Trophoblast cell (in vitro differentiated cells and primary cell): ENCODE data around the gene PECR. TPM values are rescaled to one million over a fixed set of nuclear protein-coding genes. Genes with fewer than 3 reads are reported as not detected.

Source experiments
- DNase-seq, 2 donors: peaks; one replicate each; pipeline ENCODE4 v3.0.0-alpha.2; 2016
- H2AFZ ChIP-seq: 2 replicates; pipeline ENCODE4 v1.6.1; 2013; ENCODE audit warnings: low read length, moderate library complexity, mild to moderate bottlenecking; ENCODE audit not compliant: insufficient read depth, poor library complexity
- H2AK5ac ChIP-seq: 2 replicates; pipeline ENCODE4 v1.6.1; 2013; ENCODE audit warnings: mild to moderate bottlenecking, low read length
- H2BK120ac ChIP-seq: 2 replicates; pipeline ENCODE4 v1.6.1; 2013; ENCODE audit warnings: low read length, mild to moderate bottlenecking, moderate library complexity; ENCODE audit not compliant: insufficient read depth, poor library complexity
- H2BK12ac ChIP-seq: 2 replicates; pipeline ENCODE4 v1.6.1; 2013; ENCODE audit warnings: mild to moderate bottlenecking, low read length, moderate library complexity
- H2BK5ac ChIP-seq: 2 replicates; pipeline ENCODE4 v1.6.1; 2013; ENCODE audit warnings: low read length, low read depth, moderate library complexity, mild to moderate bottlenecking; ENCODE audit not compliant: poor library complexity
- H3K14ac ChIP-seq: 2 replicates; pipeline ENCODE4 v1.6.1; 2013; ENCODE audit warnings: mild to moderate bottlenecking, low read length
- H3K18ac ChIP-seq: 2 replicates; pipeline ENCODE4 v1.6.1; 2013; ENCODE audit warnings: mild to moderate bottlenecking, low read length
- H3K23ac ChIP-seq: 2 replicates; pipeline ENCODE4 v1.6.1; 2013; ENCODE audit warnings: low read length
- H3K27ac ChIP-seq: 2 replicates; pipeline ENCODE4 v1.5.1; 2013; ENCODE audit warnings: low read depth, mild to moderate bottlenecking, inconsistent platforms, low read length, moderate library complexity
- H3K27me3 ChIP-seq: 2 replicates; pipeline ENCODE4 v1.6.1; 2013; ENCODE audit warnings: inconsistent platforms, mild to moderate bottlenecking, low read length, moderate library complexity; ENCODE audit not compliant: insufficient read depth
- H3K36me3 ChIP-seq, 2 experiments: 1 replicate in 1 of 2; 2 replicates in 1 of 2; pipeline ENCODE4 v1.6.1; 2013; ENCODE audit warnings: low read length in 2 of 2, mild to moderate bottlenecking in 2 of 2, moderate library complexity in 1 of 2; ENCODE audit not compliant: insufficient read depth in 2 of 2, control insufficient read depth in 1 of 2
- H3K4ac ChIP-seq: 2 replicates; pipeline ENCODE4 v1.6.1; 2013; ENCODE audit warnings: low read depth, mild to moderate bottlenecking, low read length, moderate library complexity
- H3K4me1 ChIP-seq, 2 experiments: 1 replicate in 1 of 2; 2 replicates in 1 of 2; pipeline ENCODE4 v1.6.1; 2013; ENCODE audit warnings: low read length in 2 of 2, mild to moderate bottlenecking in 2 of 2, moderate library complexity in 1 of 2; ENCODE audit not compliant: insufficient read depth in 2 of 2, control insufficient read depth in 1 of 2
- H3K4me2 ChIP-seq: 2 replicates; pipeline ENCODE4 v1.6.1; 2013; ENCODE audit warnings: inconsistent platforms, mild to moderate bottlenecking, low read length, moderate library complexity
- H3K4me3 ChIP-seq: 2 replicates; pipeline ENCODE4 v1.5.1; 2013; ENCODE audit warnings: mild to moderate bottlenecking, low read depth, low read length, inconsistent platforms
- H3K79me1 ChIP-seq: one replicate; pipeline ENCODE4 v1.6.1; 2013; ENCODE audit warnings: low read length
- H3K79me2 ChIP-seq: 2 replicates; pipeline ENCODE4 v1.6.1; 2013; ENCODE audit warnings: low read length, mild to moderate bottlenecking; ENCODE audit not compliant: control insufficient read depth, insufficient read depth, poor library complexity
- H3K9ac ChIP-seq: 2 replicates; pipeline ENCODE4 v1.6.1; 2013; ENCODE audit warnings: mild to moderate bottlenecking, low read length
- H3K9me3 ChIP-seq: 2 replicates; pipeline ENCODE4 v1.6.1; 2013; ENCODE audit warnings: low read depth, mild to moderate bottlenecking, control low read depth, inconsistent platforms, low read length; ENCODE audit not compliant: insufficient read depth
- H4K12ac ChIP-seq: 2 replicates; pipeline ENCODE4 v1.6.1; 2013; ENCODE audit warnings: low read depth, mild to moderate bottlenecking, low read length, moderate library complexity
- H4K8ac ChIP-seq: 2 replicates; pipeline ENCODE4 v1.6.1; 2013; ENCODE audit warnings: low read depth, mild to moderate bottlenecking, low read length, moderate library complexity
- H4K91ac ChIP-seq: one replicate; pipeline ENCODE4 v1.6.1; 2013; ENCODE audit warnings: low read depth, mild to moderate bottlenecking, low read length, moderate library complexity
- WGBS: extraction: QIAGEN DNeasy Blood & Tissue Kit; methylation state at CpG from one replicate; pipeline ENCODE4 v1.1.7; 2013; ENCODE audit warnings: missing lambda C conversion rate; ENCODE audit not compliant: insufficient read length, insufficient coverage; ENCODE audit errors: extremely low coverage; 5-methylcytosine and 5-hydroxymethylcytosine counted together
- polyA plus RNA-seq: library from polyadenylated mRNA; stranded (reverse); fragments of 200-250 nt; gene quantifications from 2 replicates; pipeline ENCODE4 v1.2.3, GENCODE V29; 2013

PECR gene
- polyA plus RNA-seq = 1.9 and 2.2 TPM in 2 replicates

- Histone ChIP-seq H2AK5ac (no peak within 1 kb of the TSS), H3K79me2 (no peaks in the 10 kb centered on the region), H3K4me1 (peaks cover 0 to 4% of the 10 kb centered on the region in 2 experiments), H3K4ac (no peak within 1 kb of the TSS), H2BK12ac (no peak within 1 kb of the TSS), H4K12ac (no peak within 1 kb of the TSS), H4K91ac (no peak within 1 kb of the TSS), H3K27ac (no peak within 1 kb of the TSS), H3K36me3 (no peaks in the 10 kb centered on the region), H3K18ac (peak within 1 kb of the TSS; percentile 1), H3K23ac (no peak within 1 kb of the TSS), H3K14ac (peak within 1 kb of the TSS; percentile 22), H3K27me3 (no peaks in the 10 kb centered on the region), H3K79me1 (peaks cover 4% of the 10 kb centered on the region), H4K8ac (peak within 1 kb of the TSS; percentile 64), H2AFZ (peak within 1 kb of the TSS; percentile 34), H2BK120ac (no peak within 1 kb of the TSS), H3K9ac (peak within 1 kb of the TSS; percentile 84), H3K9me3 (peaks cover 2% of the 10 kb centered on the region), H2BK5ac (no peak within 1 kb of the TSS), H3K4me2 (peak within 1 kb of the TSS; percentile 98), H3K4me3 (peak within 1 kb of the TSS; percentile 77)
- peak; percentile 33 to 59 for DNase-seq
- WGBS = no CpG with 5 or more reads among the region's 44 CpGs
Measured at GRCh38 chr2:216081487-216082116, at the start of gene PECR, which contains the start of gene TMEM169. Gene PECR (minus strand): TSS chr2:216081809. CDS start chr2:216081741, 68 bp downstream. Gene TMEM169 (plus strand): TSS chr2:216081919. CDS start chr2:216095964, 14,045 bp downstream.

- no peaks in the 10 kb centered on the region for H3K4me1 ChIP-seq
- H3K79me2 ChIP-seq = no peaks in the 10 kb centered on the region
- H3K36me3 ChIP-seq = peaks cover 12 to 44% of the 10 kb centered on the region in 2 experiments
- no peaks in the 10 kb centered on the region for H3K27me3 ChIP-seq
- no peak overlapping the region for H3K23ac ChIP-seq
- no peak for DNase-seq
- no peaks in the 10 kb centered on the region for H3K79me1 ChIP-seq
- no peaks in the 10 kb centered on the region for H3K9me3 ChIP-seq
- H2BK120ac ChIP-seq = no peak overlapping the region
- no peak overlapping the region for H2AFZ ChIP-seq
- no peak overlapping the region for H3K14ac ChIP-seq
- H3K4ac ChIP-seq = no peak overlapping the region
- H4K8ac ChIP-seq = no peak overlapping the region
- no peak overlapping the region for H2BK5ac ChIP-seq
- WGBS = no CpG with 5 or more reads among the region's 6 CpGs
- no peak overlapping the region for H3K4me2 ChIP-seq
- H3K9ac ChIP-seq = no peak overlapping the region
- H2AK5ac ChIP-seq = no peak overlapping the region
- H3K27ac ChIP-seq = no peak overlapping the region
- H2BK12ac ChIP-seq = no peak overlapping the region
- no peak overlapping the region for H4K91ac ChIP-seq
- no peak overlapping the region for H4K12ac ChIP-seq
- no peak overlapping the region for H3K4me3 ChIP-seq
- H3K18ac ChIP-seq = no peak overlapping the region
Measured at GRCh38 chr2:216130346-216130971, 48.9 kb upstream of the PECR start.

GRCh38 chr2:216126943-216127342 is 45.3 kb upstream of the PECR start:
- Histone ChIP-seq H3K36me3 (peaks cover 14 to 44% of the 10 kb centered on the region in 2 experiments), H3K4me3 (no peak overlapping the region), H4K12ac (no peak overlapping the region), H2BK5ac (no peak overlapping the region), H2AK5ac (no peak overlapping the region), H4K91ac (no peak overlapping the region), H3K4ac (no peak overlapping the region), H3K27me3 (no peaks in the 10 kb centered on the region), H2BK12ac (no peak overlapping the region), H2AFZ (no peak overlapping the region), H3K23ac (no peak overlapping the region), H3K14ac (no peak overlapping the region), H3K79me2 (no peaks in the 10 kb centered on the region), H3K18ac (no peak overlapping the region), H2BK120ac (no peak overlapping the region), H4K8ac (no peak overlapping the region), H3K27ac (no peak overlapping the region), H3K4me2 (no peak overlapping the region), H3K9ac (no peak overlapping the region), H3K4me1 (no peaks in the 10 kb centered on the region), H3K79me1 (no peaks in the 10 kb centered on the region), H3K9me3 (no peaks in the 10 kb centered on the region)
- DNase-seq = no peak
- WGBS = no CpG with 5 or more reads among the region's 5 CpGs

- no peak overlapping the region for H3K9ac ChIP-seq
- H2AK5ac ChIP-seq = no peak overlapping the region
- no peak overlapping the region for H3K23ac ChIP-seq
- H3K18ac ChIP-seq = no peak overlapping the region
- H3K4me2 ChIP-seq = no peak overlapping the region
- H3K4ac ChIP-seq = no peak overlapping the region
- H3K36me3 ChIP-seq = peaks cover 13 to 61% of the 10 kb centered on the region in 2 experiments
- no peak overlapping the region for H4K8ac ChIP-seq
- H2BK120ac ChIP-seq = no peak overlapping the region
- no peak overlapping the region for H2BK5ac ChIP-seq
- no peak overlapping the region for H4K91ac ChIP-seq
- H3K27me3 ChIP-seq = no peaks in the 10 kb centered on the region
- H3K79me2 ChIP-seq = no peaks in the 10 kb centered on the region
- no peak overlapping the region for H3K27ac ChIP-seq
- no peak overlapping the region for H2AFZ ChIP-seq
- H3K79me1 ChIP-seq = no peaks in the 10 kb centered on the region
- no CpG with 5 or more reads among the region's 3 CpGs for WGBS
- H3K4me3 ChIP-seq = no peak overlapping the region
- no peak overlapping the region for H2BK12ac ChIP-seq
- no peaks in the 10 kb centered on the region for H3K9me3 ChIP-seq
- DNase-seq = no peak
- H3K14ac ChIP-seq = no peak overlapping the region
- no peak overlapping the region for H4K12ac ChIP-seq
- no peaks in the 10 kb centered on the region for H3K4me1 ChIP-seq
Measured at GRCh38 chr2:216121255-216121654, 39.6 kb upstream of the PECR start.
